ENCODE data around the gene PAPOLA. TPM values are rescaled to one million over a fixed set of nuclear protein-coding genes. Genes with fewer than 3 reads are reported as not detected.
A peak's percentile ranks its signal among the peaks of the same experiment; 100 is the strongest.

PAPOLA gene
- total RNA-seq, 1 experiment from 2014 or later = 223 TPM

GRCh38 chr14:96501217-96501739 is 904 bp upstream of the PAPOLA start:
- no peak for DNase-seq (ENCODE audit: low read depth, low spot score)

More at GRCh38 chr14:96501217-96501739, 904 bp upstream of the PAPOLA start:
- Histone ChIP-seq H3K9ac (ENCODE audit: low read length) (peak overlapping the region; percentile 94), H3K79me2 (ENCODE audit: insufficient read depth, low read length) (peaks cover 51% of the 10 kb centered on the region), H3K4me3 (replicated peaks in 1 of 2; ENCODE audit: low read depth in 1 of 2, low read length in 2 of 2) (peak overlapping the region; percentile 70 to 97), H3K36me3 (ENCODE audit: control insufficient read depth in 1 of 2, insufficient read depth in 2 of 2, low read length in 2 of 2) (no peaks in the 10 kb centered on the region), H3K9me2 (ENCODE audit: insufficient read depth) (no peaks in the 10 kb centered on the region), H4K20me1 (ENCODE audit: insufficient read depth) (peaks cover 14% of the 10 kb centered on the region; the same call in 1 of the 2 replicates), H3K27me3 (ENCODE audit: insufficient read depth, low read length) (no peaks in the 10 kb centered on the region), H3K9me3 (ENCODE audit: control insufficient read depth in 1 of 2, insufficient read depth in 1 of 2, low read depth in 1 of 2, low read length in 2 of 2) (no peaks in the 10 kb centered on the region), H2AFZ (ENCODE audit: low read depth, low read length, poor library complexity, severe bottlenecking) (peak overlapping the region; percentile 32), H3K4me1 (ENCODE audit: control insufficient read depth in 1 of 2, insufficient read depth in 2 of 2, low read length in 2 of 2) (peaks cover 13 to 33% of the 10 kb centered on the region in 2 experiments), H3K27ac (ENCODE audit: low read depth, low read length) (peak overlapping the region; percentile 83), H3K4me2 (ENCODE audit: low read length) (peak overlapping the region; percentile 91)
- no TSS peak for BruUV-seq (replicated peaks)
- TF ChIP-seq FOSL1 (IDR thresholded peaks at IDR 0.05; ENCODE audit: low read depth) = no peak
- TF ChIP-seq REST (IDR thresholded peaks at IDR 0.05; ENCODE audit: low read depth) = no peak
- TF ChIP-seq SP1 (IDR thresholded peaks at IDR 0.05; ENCODE audit: low read depth) = no peak
- no peak for TF ChIP-seq EGR1 (IDR thresholded peaks at IDR 0.05; ENCODE audit: low read depth)
- TF ChIP-seq JUND (IDR thresholded peaks at IDR 0.05) = no peak
- no peak for TF ChIP-seq ELF1 (IDR thresholded peaks at IDR 0.05; ENCODE audit: borderline replicate concordance, low read depth)
- no peak for TF ChIP-seq MAX (IDR thresholded peaks at IDR 0.05)
- no peak for TF ChIP-seq RAD21 (IDR thresholded peaks at IDR 0.05; ENCODE audit: low read depth)
- no peak for TF ChIP-seq TCF7L2 (IDR thresholded peaks at IDR 0.05; ENCODE audit: borderline replicate concordance, extremely low read depth, insufficient read depth, insufficient read length)
- no peak for TF ChIP-seq CBX3 (IDR thresholded peaks at IDR 0.05; ENCODE audit: low read depth)
- no peak for TF ChIP-seq EZH2 (IDR thresholded peaks at IDR 0.05)
- no peak for TF ChIP-seq POLR2A (IDR thresholded peaks at IDR 0.05; ENCODE audit: borderline replicate concordance, extremely low read depth, insufficient read depth, insufficient read length)
- no peak for TF ChIP-seq ZNF274 (IDR thresholded peaks at IDR 0.05; ENCODE audit: low read depth, low read length)
- no peak for TF ChIP-seq ZFX (IDR thresholded peaks at IDR 0.05)
- no peak for TF ChIP-seq ATF3 (IDR thresholded peaks at IDR 0.05)
- no peak for TF ChIP-seq POLR2AphosphoS5 (IDR thresholded peaks at IDR 0.05; ENCODE audit: low read depth, low read length)
- no peak for TF ChIP-seq YY1 (IDR thresholded peaks at IDR 0.05; ENCODE audit: extremely low read depth, insufficient replicate concordance, low read depth, low read length)
- TF ChIP-seq SIN3A (IDR thresholded peaks at IDR 0.05; ENCODE audit: low read depth) = no peak
- no peak for ATAC-seq
- ChIA-PET RAD21 (ENCODE audit: low non-redundant PET in 1 of 2, low total read pairs in 2 of 2, uncharacterized antibody in 2 of 2, unreplicated experiment in 2 of 2) (no interaction called here), CTCF (no interaction called here), POLR2A (no interaction called here)
- intact Hi-C loops (cut with micrococcal nuclease) = loop anchor here (10.0 kb wide), 1 partner anchor 136 kb away; the partner anchor contains the start of genes ATG2B and GSKIP

Data from HCT116 (cell line).